ENCODE results near the gene ATG14. TPM values are rescaled to one million over a fixed set of nuclear protein-coding genes. Genes with fewer than 3 reads are reported as not detected.

The ATG14 gene
- total and polyA plus RNA-seq, 2 experiments from 2014 or later, result 7.3 to 15.2 TPM

- no peaks in the 10 kb centered on the region for H3F3A ChIP-seq (replicated peaks; ENCODE audit: low read depth)
- no peak overlapping the region for H2AFZ ChIP-seq
- H3K4me1 ChIP-seq (ENCODE audit: insufficient read depth), result no peaks in the 10 kb centered on the region
- H3K4me2 ChIP-seq, result no peak overlapping the region
- no peaks in the 10 kb centered on the region for H3K79me2 ChIP-seq (replicated peaks; ENCODE audit: insufficient read depth)
- Mint-ChIP-seq H3K27ac (no peak overlapping the region), H3K9me3 (no peaks in the 10 kb centered on the region), H3K4me1 (peaks cover 12% of the 10 kb centered on the region; the same call in 2 of the 3 replicates), H3K4me3 (no peak overlapping the region), H3K36me3 (ENCODE audit: low read depth) (no peaks in the 10 kb centered on the region), H3K27me3 (ENCODE audit: insufficient read depth, low read depth, poor library complexity) (no peaks in the 10 kb centered on the region)
- H3K27ac ChIP-seq (ENCODE audit: low read depth), result no peak overlapping the region
- H3K4me3 ChIP-seq, result no peak overlapping the region
- H3K27me3 ChIP-seq (ENCODE audit: insufficient read depth), result no peaks in the 10 kb centered on the region
- ATAC-seq (0 out of 3 replicates have a peak, but pooled peaks have one; percentile 25), DNase-seq (ENCODE audit: low spot score) (peak; percentile 36)
- no peak for TF ChIP-seq JUNB (IDR thresholded peaks at IDR 0.05; ENCODE audit: unreplicated experiment)
- no peak for TF ChIP-seq POLR2AphosphoS5 (IDR thresholded peaks at IDR 0.05; ENCODE audit: low read depth)
- TF ChIP-seq ZNF114 (CRISPR knock-in tag; IDR thresholded peaks at IDR 0.05), result no peak
- no peak for TF ChIP-seq EZH2 (IDR thresholded peaks at IDR 0.05; ENCODE audit: low read depth, unreplicated experiment)
- no peak for TF ChIP-seq ETS1 (IDR thresholded peaks at IDR 0.05)
- TF ChIP-seq NANOG (IDR thresholded peaks at IDR 0.05; ENCODE audit: borderline replicate concordance), result no peak
- TF ChIP-seq REST (IDR thresholded peaks at IDR 0.05; ENCODE audit: unreplicated experiment), result no peak
- TF ChIP-seq ZNF462 (CRISPR knock-in tag; IDR thresholded peaks at IDR 0.05), result no peak
- no peak for TF ChIP-seq CTCF (conservative IDR thresholded peaks at IDR 0.05; ENCODE audit: low read depth in 2 of 2)
- TF ChIP-seq STAT1 (IDR thresholded peaks at IDR 0.05; ENCODE audit: unreplicated experiment), result no peak
- no peak for TF ChIP-seq CREB1 (CRISPR knock-in tag; IDR thresholded peaks at IDR 0.05; ENCODE audit: low read depth)
- no peak for TF ChIP-seq EZH2phosphoT487 (IDR thresholded peaks at IDR 0.05; ENCODE audit: unreplicated experiment)
- no peak for TF ChIP-seq ZNF331 (CRISPR knock-in tag; IDR thresholded peaks at IDR 0.05; ENCODE audit: low read depth)
- no peaks in the 10 kb centered on the region for H4K20me1 ChIP-seq (replicated peaks; ENCODE audit: insufficient read depth)
- no peaks in the 10 kb centered on the region for H3K36me3 ChIP-seq (ENCODE audit: insufficient read depth)
- no peaks in the 10 kb centered on the region for H3K9me2 ChIP-seq (ENCODE audit: insufficient read depth)
These were observed 15.8 kb upstream of the ATG14 start for GRCh38 chr14:55427439-55427838.

Measured in GM23338 (cell line).